ENCODE results near the gene KCNG1.
A peak's percentile ranks its signal among the peaks of the same experiment; 100 is the strongest.

The KCNG1 gene

GRCh38 chr20:51013577-51014330 lies 9.2 kb downstream of the KCNG1 start:
- TF ChIP-seq, protein P1, sequence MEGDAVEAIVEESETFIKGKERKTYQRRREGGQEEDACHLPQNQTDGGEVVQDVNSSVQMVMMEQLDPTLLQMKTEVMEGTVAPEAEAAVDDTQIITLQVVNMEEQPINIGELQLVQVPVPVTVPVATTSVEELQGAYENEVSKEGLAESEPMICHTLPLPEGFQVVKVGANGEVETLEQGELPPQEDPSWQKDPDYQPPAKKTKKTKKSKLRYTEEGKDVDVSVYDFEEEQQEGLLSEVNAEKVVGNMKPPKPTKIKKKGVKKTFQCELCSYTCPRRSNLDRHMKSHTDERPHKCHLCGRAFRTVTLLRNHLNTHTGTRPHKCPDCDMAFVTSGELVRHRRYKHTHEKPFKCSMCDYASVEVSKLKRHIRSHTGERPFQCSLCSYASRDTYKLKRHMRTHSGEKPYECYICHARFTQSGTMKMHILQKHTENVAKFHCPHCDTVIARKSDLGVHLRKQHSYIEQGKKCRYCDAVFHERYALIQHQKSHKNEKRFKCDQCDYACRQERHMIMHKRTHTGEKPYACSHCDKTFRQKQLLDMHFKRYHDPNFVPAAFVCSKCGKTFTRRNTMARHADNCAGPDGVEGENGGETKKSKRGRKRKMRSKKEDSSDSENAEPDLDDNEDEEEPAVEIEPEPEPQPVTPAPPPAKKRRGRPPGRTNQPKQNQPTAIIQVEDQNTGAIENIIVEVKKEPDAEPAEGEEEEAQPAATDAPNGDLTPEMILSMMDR (conservative IDR thresholded peaks at IDR 0.05; ENCODE audit: low read depth, low read length) = no peak
- DNase-seq (ENCODE audit: low read depth) = peak; percentile 43
- no peak overlapping the region for H3K4me3 ChIP-seq (ENCODE audit: low read depth, low read length)

GRCh38 chr20:51012357-51012756 lies 10.6 kb downstream of the KCNG1 start:
- TF ChIP-seq, protein P1 (conservative IDR thresholded peaks at IDR 0.05; ENCODE audit: low read depth, low read length) = no peak
- no peak overlapping the region for H3K4me3 ChIP-seq (ENCODE audit: low read depth, low read length)
- DNase-seq (ENCODE audit: low read depth) = no peak

- DNase-seq (ENCODE audit: low read depth) = no peak
- TF ChIP-seq, protein P1 (conservative IDR thresholded peaks at IDR 0.05; ENCODE audit: low read depth, low read length) = no peak
- no peak overlapping the region for H3K4me3 ChIP-seq (ENCODE audit: low read depth, low read length)
Observed at GRCh38 chr20:51011479-51011878, 11.4 kb downstream of the KCNG1 start.

GRCh38 chr20:51010932-51011331 lies 12.0 kb downstream of the KCNG1 start:
- TF ChIP-seq, protein P1 (conservative IDR thresholded peaks at IDR 0.05; ENCODE audit: low read depth, low read length) = no peak
- no peak overlapping the region for H3K4me3 ChIP-seq (ENCODE audit: low read depth, low read length)
- no peak for DNase-seq (ENCODE audit: low read depth)

DNA sequence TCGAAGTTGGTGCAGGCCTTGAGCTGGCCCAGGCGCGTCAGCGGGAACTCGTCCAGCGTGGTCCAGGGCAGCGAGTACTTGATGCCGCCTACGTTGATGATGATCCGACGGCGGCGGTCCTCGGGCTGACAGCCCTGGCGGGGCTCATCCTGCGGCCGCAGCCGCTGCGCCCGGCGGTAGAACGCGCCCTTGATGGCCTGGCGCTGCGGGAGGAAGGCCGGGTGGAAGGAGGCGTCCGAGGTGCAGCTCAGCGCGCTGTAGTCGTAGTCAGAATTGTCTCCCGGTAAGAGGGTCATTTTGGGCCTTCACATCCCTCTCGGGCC lies 12.9 kb downstream of the KCNG1 start:
- no peak for DNase-seq (ENCODE audit: low read depth)
- TF ChIP-seq, protein P1 (conservative IDR thresholded peaks at IDR 0.05; ENCODE audit: low read depth, low read length) = no peak
- no peak overlapping the region for H3K4me3 ChIP-seq (ENCODE audit: low read depth, low read length)

DNA sequence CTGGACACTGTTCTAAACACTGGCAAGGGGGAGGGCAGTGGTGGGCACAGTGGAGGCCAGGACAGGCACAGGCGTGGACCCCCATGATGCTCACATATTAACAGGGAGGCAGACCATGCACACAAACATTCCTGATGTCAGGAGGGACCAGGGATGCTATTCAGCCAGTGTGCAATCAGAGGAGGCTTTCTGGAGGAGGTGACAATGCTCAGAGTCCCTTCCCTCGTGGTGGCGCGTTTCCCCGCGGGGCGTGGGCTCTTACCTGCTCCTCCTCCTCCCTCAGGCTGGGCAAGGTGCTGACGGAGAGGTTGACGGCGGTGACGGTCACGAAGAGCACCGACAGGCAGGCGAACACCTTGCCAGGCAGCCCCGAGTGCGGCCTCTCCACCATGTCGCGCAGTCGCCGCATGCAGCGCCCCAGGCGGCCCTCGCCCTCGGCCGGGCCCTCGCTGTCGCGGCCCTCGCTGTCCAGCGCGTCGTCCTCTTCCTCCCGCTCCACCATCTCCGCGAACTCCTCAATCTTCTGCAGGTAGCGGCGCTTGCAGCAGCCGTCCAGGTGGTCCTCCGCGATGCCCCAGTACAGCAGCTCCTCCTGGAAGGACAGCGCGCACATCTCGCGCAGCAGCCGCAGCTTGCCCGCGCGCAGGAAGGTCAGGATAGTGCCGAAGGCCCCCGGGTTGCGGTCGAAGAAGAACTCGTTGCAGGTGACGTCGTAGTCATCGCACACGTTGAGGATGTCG lies 13.4 kb downstream of the KCNG1 start:
- DNase-seq (ENCODE audit: low read depth) = no peak
- TF ChIP-seq, protein P1 (conservative IDR thresholded peaks at IDR 0.05; ENCODE audit: low read depth, low read length) = no peak
- H3K4me3 ChIP-seq (ENCODE audit: low read depth, low read length) = no peak overlapping the region
